Fibroblast of skin of right quadriceps (primary cell): ENCODE measurements around the gene FGF19.
A peak's percentile ranks its signal among the peaks of the same experiment; 100 is the strongest.

Experiments used
- DNase-seq: peaks from one replicate; pipeline ENCODE4 v3.0.0-alpha.2; 2013

The FGF19 gene

GRCh38 chr11:69703768-69704507, at the start of gene FGF19:
TSS of gene FGF19 (minus strand) at chr11:69704022. CDS start at chr11:69703876, 146 bp downstream.
- DNase-seq: no peak

DNA sequence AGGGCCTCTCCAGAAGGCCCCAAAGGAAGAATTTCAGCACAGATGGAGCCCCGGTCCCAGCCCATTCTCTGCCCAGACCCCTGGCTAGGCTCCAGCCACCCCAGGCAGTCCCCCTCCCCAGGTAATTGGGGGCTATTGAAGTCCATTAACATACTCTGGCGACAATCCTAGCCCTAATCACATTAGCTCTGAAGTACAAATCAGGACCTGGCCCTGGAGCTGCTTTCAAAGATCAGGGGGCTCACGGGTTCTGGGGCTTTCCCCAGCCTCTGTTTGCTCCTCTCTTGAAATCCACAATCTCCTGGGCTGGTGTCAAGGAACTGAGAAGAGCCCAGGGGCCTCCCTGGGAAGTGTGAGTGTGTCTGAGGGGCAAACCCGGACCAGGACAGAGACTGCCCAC, 49.1 kb upstream of the FGF19 start:
- no peak for DNase-seq

- no peak for DNase-seq
These were observed 47.2 kb upstream of the FGF19 start for GRCh38 chr11:69750875-69751597.

GRCh38 chr11:69750108-69750850, 46.5 kb upstream of the FGF19 start:
- DNase-seq: no peak

- no peak for DNase-seq
These were observed 44.8 kb upstream of the FGF19 start for GRCh38 chr11:69748637-69749036.

DNA sequence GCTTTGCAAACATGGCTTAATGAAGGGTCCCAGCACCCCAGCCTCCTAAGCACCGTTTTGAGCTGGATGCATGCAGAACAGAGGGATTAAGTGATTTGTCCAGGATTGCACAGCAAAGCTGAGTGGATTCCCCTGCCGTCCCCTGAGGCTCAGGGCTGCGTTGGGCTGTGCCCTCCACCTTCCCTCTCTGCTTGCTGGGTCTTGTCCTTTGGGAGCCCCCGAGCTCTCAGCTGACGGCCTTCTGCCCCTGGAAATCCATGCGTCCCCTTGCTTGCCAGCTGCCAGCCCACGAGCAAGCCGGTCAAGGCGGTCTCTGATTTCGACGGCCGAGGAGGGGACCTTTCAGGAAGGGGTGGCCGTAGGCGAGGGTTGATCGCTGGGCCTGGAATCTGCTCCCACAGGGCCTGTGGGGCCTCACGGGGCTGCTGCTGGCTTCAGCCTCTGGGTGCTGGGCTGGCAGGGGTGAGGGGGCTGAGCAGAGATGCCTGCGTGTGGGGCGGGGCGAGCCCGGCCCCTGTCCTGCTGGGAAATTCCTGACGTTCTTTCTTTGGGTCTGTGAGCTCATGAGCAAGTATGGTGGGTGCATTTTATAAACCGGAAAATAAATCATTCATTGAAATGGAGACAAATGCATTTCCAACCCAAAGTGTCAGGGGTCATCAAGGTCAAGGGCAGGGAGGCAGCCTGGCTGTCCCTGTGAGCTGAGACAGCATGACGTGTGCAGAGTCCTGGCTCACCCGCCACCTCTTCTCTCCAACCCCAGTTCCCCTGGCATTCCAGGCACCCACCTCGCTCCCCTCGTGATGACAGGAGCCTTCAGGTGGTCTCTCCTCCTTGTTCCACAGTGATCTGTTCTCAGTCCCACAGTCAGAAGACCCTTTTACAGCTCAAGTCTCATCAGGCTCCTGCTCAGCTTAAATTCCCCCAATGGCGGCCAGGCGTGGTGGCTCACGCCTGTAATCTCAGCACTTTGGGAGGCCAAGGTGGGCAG, 43.2 kb upstream of the FGF19 start:
- DNase-seq: peak; percentile 43

- DNase-seq: no peak
These were observed 42.3 kb upstream of the FGF19 start for GRCh38 chr11:69746140-69746539.

DNA sequence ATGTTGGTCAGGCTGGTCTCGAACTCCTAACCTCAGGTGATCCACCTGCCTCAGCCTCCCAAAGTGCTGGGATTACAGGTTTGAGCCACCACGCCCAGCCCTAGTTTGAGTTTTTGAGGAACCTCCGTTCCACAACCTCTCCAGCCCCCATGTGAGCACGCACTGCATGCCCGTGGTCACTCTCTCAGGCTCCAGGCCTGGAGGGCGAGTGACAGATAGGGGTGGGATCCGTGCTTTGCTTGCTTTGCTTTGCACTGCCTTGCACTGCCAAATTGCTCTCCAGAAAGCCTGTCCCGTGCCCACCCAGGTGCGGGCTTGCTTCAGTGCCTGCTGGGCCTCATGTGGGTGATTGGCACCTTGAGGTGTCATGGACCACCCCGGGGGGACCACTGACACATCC, 41.4 kb upstream of the FGF19 start:
- no peak for DNase-seq

- DNase-seq: peak; percentile 88
These were observed 40.6 kb upstream of the FGF19 start for GRCh38 chr11:69744435-69744834.

- no peak for DNase-seq
These were observed 31.0 kb upstream of the FGF19 start for GRCh38 chr11:69734841-69735240.

DNA sequence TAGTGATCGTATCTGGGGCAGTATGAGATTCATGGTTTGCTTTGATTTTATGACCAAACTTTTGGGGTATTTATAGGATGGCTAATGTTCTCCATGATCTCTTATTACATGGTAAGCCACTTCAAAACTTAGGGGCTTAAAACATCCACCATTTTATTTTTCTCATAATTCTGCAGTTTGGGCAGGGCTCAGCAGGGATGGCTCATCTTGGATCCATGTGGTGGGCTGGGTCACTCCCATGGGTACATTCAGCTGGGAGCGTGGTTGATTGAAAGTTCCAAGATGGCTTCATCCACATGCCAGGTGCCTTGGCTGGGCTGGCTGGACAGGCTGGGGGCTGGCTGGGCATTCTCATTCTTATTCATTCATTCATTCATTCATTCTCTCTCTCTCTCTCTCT, 30.5 kb upstream of the FGF19 start:
- no peak for DNase-seq

GRCh38 chr11:69732910-69733309, 29.1 kb upstream of the FGF19 start:
- no peak for DNase-seq

DNA sequence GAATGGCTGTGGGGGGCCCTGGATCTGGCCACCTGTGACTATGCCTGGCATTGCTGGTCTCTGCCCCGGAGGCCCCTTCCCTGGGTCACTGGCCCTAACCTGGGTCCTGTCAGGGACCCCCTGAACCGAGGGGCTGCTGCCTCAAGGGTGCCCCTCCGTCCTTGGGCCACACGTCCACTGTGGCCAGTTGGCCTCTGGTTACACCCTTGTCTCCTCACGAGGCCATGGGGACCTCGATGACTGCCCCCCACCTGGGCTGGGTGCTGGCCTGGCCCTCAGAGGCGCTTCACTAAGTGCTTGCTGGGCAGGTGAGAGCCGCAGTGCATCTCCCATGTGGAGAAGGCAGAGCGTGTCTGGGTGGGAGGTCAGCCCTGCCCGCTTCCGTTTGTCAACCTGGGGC, 27.3 kb upstream of the FGF19 start:
- DNase-seq: no peak

GRCh38 chr11:69730500-69730899, 26.7 kb upstream of the FGF19 start:
- no peak for DNase-seq

DNA sequence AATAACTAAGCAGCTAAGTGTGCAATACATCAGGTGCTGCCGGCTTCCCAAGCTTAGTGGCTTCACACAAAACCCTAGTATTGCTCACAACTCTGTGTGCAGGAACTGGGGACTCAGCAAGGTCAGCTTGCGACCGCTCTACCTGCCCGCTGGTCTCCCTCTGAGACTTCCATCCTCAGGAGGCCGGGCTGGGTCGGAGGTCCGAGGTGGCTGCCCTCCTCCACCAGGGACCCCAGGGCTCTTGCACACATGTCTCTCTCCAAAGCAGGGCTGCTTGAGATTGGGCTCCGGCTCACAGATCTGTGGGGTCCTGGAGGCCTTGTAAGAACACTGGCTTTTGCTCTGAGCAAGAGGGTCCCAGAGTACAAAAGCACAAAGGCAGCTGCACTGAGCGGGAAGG, 25.4 kb upstream of the FGF19 start:
- no peak for DNase-seq

DNA sequence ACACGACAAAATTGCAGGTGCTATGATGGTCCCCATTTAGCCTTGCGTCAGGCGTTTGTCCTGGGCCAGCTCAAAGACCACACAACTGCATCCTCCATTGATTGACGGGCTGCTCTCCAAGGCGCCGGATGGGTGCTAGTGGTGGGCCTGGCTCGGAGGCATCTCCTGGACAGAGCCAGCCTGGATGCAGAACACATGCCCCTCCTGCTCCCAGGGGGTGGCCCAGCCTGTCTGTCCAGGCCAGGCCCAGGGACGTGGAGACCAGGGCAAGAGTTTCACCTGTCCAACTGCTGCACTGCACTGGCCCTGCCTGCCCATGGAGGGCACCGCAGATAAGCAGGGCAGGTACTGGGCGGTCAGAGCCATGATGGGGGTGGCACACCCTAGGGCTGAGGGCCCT, 23.4 kb upstream of the FGF19 start:
- DNase-seq: no peak

- DNase-seq: no peak
These were observed 22.7 kb upstream of the FGF19 start for GRCh38 chr11:69726481-69726880.

- no peak for DNase-seq
These were observed 22.2 kb upstream of the FGF19 start for GRCh38 chr11:69726019-69726418.

GRCh38 chr11:69721745-69722144, 17.9 kb upstream of the FGF19 start:
- no peak for DNase-seq

DNA sequence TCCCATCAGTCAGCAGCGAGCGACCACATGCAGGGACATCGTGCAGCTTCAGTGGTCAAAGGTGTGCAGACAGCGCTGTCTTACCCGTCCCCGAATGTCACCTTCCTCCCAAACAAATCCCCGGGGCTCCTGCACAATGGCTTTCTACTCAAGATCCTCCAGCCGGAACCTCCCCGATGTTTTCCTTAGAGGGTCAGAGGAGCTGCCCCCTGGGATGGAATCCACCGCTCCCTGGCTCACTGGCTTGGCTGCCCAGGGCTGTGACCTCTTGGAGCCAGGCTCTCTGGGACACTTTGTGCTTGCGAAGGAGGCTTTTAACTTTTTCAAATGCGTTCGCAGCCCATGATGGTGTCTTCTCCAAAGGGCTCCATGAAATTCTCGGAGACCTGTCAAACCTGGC, 17.3 kb upstream of the FGF19 start:
- no peak for DNase-seq

GRCh38 chr11:69718912-69719311, 15.1 kb upstream of the FGF19 start:
- DNase-seq: no peak

- DNase-seq: peak; percentile 29
These were observed 14.3 kb upstream of the FGF19 start for GRCh38 chr11:69718147-69718546.
